LNCAP (cell line): ENCODE measurements around the gene RGS14.

ENCODE experiments used
- TF ChIP-seq, protein P1 (sequence below): fragments of 450-650 bp; IDR thresholded peaks from 2 replicates; pipeline ENCODE4 v1.5.1; 2017; ENCODE audit warnings: mild to moderate bottlenecking

The RGS14 gene

DNA sequence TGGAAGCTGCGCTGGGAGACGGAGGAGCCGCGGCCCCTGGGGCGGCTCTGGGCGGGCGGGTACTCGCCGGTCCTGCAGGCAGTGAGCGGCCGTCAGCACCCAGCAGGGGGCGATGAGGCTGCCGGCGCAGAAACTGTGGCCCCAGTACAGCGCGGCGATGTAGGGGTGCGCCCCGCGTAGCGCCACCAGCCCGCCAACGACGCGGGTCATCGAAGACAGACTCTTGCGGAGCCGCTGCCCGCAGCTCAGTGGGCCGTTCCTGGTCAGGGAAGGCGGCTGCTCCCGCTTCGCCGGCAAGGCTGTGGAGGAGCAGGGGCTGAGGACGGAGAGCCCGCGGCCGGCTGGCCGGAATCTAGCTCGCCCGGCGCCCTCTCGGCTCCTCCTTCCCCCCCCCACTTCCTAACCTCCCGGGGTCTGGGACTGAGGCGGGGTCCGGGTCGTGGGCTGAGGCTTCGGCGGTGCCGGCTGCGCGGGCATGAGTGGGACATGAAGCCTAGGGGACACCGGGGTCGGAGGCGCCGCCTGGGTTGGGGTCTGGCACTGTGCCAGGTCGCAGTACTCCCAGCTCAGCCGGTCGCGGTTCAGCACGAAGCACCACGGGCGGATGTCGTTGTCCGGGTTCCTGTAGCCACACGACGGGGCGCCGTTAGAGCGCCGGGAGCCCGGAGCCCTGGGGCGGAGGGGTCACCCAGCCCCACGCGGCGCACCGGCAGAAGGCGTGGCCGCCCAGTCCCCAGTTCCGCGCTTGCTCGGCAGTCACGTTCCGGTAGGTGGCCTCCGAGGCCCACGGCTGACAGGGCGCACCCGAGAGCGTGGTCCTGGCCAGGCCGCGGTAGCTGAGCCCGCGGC is 46.3 kb downstream of the RGS14 start:
- TF ChIP-seq, protein P1, sequence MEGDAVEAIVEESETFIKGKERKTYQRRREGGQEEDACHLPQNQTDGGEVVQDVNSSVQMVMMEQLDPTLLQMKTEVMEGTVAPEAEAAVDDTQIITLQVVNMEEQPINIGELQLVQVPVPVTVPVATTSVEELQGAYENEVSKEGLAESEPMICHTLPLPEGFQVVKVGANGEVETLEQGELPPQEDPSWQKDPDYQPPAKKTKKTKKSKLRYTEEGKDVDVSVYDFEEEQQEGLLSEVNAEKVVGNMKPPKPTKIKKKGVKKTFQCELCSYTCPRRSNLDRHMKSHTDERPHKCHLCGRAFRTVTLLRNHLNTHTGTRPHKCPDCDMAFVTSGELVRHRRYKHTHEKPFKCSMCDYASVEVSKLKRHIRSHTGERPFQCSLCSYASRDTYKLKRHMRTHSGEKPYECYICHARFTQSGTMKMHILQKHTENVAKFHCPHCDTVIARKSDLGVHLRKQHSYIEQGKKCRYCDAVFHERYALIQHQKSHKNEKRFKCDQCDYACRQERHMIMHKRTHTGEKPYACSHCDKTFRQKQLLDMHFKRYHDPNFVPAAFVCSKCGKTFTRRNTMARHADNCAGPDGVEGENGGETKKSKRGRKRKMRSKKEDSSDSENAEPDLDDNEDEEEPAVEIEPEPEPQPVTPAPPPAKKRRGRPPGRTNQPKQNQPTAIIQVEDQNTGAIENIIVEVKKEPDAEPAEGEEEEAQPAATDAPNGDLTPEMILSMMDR: peak; percentile 54

DNA sequence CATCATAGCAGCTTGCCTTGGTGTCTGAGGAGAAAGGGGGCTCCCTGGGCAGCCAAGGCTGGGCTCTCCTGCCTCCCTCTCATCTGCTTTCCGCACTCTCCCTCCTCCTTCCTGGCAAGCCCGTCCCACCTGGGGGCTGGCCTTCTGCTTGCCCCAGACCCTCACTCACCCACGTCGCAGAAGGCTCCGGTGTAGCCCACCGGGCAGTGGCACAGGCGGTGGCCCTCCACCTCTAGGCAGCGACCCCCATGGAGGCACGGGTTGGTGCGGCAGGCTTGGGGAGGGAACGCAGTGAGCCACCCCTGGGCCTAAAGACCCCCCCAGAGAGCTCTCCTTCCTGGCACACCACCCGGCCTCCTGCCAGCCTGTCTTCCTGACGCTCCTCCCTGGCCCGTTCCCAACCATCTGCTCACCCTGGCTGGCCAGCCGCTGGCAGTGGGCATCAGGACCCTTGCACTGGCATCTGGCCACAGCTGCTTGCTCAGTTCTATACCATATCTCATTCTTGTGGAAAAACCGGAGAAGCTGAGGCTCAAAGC is 47.0 kb downstream of the RGS14 start:
- TF ChIP-seq, protein P1: no peak

DNA sequence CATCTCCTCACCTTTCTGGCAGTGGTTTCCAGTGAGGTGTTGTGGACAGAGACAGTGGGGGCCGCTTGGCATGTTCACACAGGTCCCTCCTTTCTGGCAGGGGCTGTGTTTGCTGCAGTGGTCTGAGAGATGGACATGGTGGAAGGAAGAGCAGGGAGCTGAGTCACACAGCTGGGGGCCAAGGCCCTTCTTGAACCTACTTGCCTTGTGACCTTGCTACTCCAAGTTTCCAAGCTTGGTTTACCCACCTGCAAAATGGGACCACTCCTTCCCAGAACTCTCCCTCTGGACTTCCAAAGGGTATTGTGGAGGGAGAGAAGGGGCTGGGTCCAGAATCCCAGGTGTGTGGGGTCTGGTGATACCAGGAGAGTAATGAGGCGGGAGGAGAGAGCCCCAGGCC is 47.6 kb downstream of the RGS14 start:
- TF ChIP-seq, protein P1: no peak

DNA sequence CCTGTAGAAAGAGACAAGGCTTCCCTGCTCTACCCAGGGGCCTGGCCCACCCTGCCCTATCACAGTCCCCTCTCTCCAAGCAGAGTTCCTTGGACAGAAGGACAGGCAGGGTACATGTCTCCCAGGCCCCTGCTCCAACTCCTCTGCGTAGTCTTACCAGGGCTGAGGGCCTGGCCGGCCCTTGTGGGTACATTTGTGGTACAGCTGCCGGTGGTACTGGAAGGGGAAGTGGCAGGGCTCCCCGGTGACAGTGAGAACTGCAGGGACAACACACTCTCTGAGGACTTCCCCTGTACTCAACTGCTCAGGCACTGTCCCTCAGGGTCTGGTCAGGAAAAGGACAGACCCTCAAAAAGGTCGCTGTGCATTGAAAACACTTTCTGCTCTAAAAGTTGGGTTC is 48.1 kb downstream of the RGS14 start:
- TF ChIP-seq, protein P1: no peak

DNA sequence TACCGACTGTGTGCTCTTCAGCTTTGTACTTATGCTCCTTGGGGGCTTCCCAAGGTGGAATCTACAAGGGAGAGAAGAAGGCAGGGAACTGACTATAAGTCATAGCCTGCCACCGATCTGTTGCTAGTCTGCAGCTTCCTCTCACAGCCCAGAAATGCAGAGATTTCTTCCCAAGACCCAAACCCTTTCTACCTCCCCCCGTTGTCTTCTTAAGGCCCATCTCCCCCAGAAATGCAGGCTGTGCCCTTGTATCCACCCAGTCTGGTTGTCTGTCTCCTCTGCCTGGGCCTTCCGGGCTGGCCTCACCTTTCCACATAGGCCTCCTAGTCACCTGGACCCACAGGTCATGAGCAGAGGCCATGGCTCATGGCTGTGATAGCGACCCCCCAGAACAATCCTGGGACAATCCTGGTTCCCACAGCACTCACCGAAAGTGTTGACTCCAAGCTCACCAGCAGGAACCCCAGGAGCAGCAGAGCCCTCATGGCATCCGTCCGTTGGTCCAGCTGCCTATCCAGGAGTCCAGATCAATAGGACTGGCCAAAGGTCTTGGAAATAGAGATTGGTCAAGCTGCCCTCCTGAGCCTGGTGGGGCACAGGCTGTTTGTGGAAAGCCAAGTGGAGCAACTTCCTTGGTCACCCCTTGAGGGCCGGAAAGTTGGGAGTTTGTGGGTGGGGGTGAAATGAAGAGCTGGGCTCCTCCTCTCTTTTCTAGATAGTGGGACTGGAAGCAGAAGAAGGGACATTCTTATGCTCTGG is 51.5 kb downstream of the RGS14 start, which contains the start of gene F12:
Gene F12, minus strand, starts transcription at position 522 of the 759 bp plus-strand sequence. Its CDS starts 37 bp downstream, at position 485.
- TF ChIP-seq, protein P1: no peak

DNA sequence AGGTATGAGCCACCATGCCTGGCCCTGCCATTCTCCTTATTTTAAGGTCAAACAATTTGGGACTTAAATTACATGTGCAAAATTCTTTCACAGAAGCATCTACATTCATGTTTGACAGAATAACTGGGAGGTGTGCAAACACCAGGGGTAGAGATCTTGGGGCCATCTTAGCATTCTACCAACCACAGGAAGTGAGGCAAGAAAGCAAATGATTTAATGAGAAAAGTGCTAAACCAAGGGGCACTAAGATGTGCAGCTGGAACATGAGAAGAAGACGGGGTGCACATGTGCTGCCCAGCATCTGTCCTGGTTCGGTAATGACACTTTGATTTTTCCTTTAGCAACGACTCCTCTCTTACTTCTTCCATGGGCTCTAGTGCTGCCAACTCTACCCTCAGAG is 52.9 kb downstream of the RGS14 start:
- TF ChIP-seq, protein P1: no peak

DNA sequence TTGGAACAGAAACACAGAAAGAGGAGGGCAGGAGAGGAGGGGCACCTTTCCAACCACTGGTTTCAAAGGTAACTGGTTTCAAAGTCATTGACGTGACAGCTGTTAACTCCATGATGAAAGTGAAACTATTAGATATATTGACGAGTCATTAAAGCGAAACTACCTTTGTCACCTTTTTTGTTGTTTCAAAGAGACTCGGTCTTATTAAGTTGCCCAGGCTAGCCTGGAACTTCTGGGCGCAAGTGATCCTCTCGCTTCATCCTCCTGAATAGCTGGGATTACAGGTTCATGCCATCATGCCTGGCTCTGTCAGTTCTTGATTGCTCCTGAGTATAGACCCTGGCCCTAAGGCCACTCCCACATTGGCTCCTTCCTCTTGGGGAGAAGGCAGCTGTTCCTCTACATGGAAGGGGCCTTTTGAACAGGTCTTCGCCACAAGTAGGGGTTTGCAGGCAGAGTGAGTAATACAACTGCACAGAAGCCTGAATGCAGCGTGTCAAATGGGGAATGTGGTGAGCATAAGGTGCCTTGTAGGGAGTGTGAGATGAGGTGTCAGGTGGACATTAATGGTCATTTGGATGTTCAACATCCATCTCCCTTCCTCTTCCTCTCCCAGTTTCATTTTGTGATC is 55.0 kb downstream of the RGS14 start:
- TF ChIP-seq, protein P1: no peak
